HG03571 (cell line): ENCODE results near the gene GNAS-AS1.

Experiments
- ATAC-seq: cut with Tn5 transposase; IDR thresholded peaks from one replicate; pipeline ENCODE4 v1.9.1; 2021; ENCODE audit not compliant: unreplicated experiment

GNAS-AS1 gene

GRCh38 chr20:58886546-58886945, 35.8 kb upstream of the GNAS-AS1 start:
- ATAC-seq = no peak

- no peak for ATAC-seq
Observed at GRCh38 chr20:58884966-58885365, 34.3 kb upstream of the GNAS-AS1 start.

GRCh38 chr20:58883241-58883691, 32.6 kb upstream of the GNAS-AS1 start:
- ATAC-seq = no peak

- ATAC-seq = no peak
Observed at GRCh38 chr20:58882704-58883089, 32.0 kb upstream of the GNAS-AS1 start.

GRCh38 chr20:58880994-58881752, 30.5 kb upstream of the GNAS-AS1 start:
- no peak for ATAC-seq

GRCh38 chr20:58880441-58880840, 29.7 kb upstream of the GNAS-AS1 start:
- no peak for ATAC-seq

- ATAC-seq = no peak
Observed at GRCh38 chr20:58878399-58878798, 27.7 kb upstream of the GNAS-AS1 start.

- no peak for ATAC-seq
Observed at GRCh38 chr20:58877976-58878360, 27.3 kb upstream of the GNAS-AS1 start.

GRCh38 chr20:58877050-58877975, 26.6 kb upstream of the GNAS-AS1 start:
- no peak for ATAC-seq

GRCh38 chr20:58876437-58876836, 25.7 kb upstream of the GNAS-AS1 start:
- no peak for ATAC-seq

- ATAC-seq = no peak
Observed at GRCh38 chr20:58875541-58876134, 24.9 kb upstream of the GNAS-AS1 start.

GRCh38 chr20:58875111-58875510, 24.4 kb upstream of the GNAS-AS1 start:
- no peak for ATAC-seq

- ATAC-seq = no peak
Observed at GRCh38 chr20:58874469-58874868, 23.8 kb upstream of the GNAS-AS1 start.

- no peak for ATAC-seq
Observed at GRCh38 chr20:58871533-58872102, 20.9 kb upstream of the GNAS-AS1 start.

GRCh38 chr20:58870293-58871014, 19.8 kb upstream of the GNAS-AS1 start:
- ATAC-seq = no peak

GRCh38 chr20:58869662-58870227, 19.0 kb upstream of the GNAS-AS1 start:
- ATAC-seq = no peak

- ATAC-seq = no peak
Observed at GRCh38 chr20:58868795-58869194, 18.1 kb upstream of the GNAS-AS1 start.

- ATAC-seq = no peak
Observed at GRCh38 chr20:58867211-58867610, 16.5 kb upstream of the GNAS-AS1 start.

- ATAC-seq = no peak
Observed at GRCh38 chr20:58865843-58866242, 15.1 kb upstream of the GNAS-AS1 start.

- ATAC-seq = no peak
Observed at GRCh38 chr20:58864346-58864745, 13.6 kb upstream of the GNAS-AS1 start.
